HCT116 (cell line): ENCODE data around the gene THEMIS2. TPM values are rescaled to one million over a fixed set of nuclear protein-coding genes. Genes with fewer than 3 reads are reported as not detected.

Source experiments
- ATAC-seq: fragments of 200-7000 bp; cut with Tn5 transposase; 2 replicates; pipeline ENCODE4 v1.9.1; 2020; ENCODE audit warnings: mild to moderate bottlenecking, moderate library complexity
- BruUV-seq: library from RNA; stranded (reverse); fragments of 400-500 nt; replicated peaks from 2 replicates; lab custom pipeline; 2021; lab: Mats Ljungman, UMichigan
- CTCF ChIA-PET: fragments of 300-600 bp; sonication (Branson Sonifier 250); formaldehyde crosslinking; loops from one replicate; lab custom pipeline; 2021; ENCODE audit warnings: antibody characterized with exemption; lab: Charles Lee
- POLR2A ChIA-PET: fragments of 300-600, 350-600 bp; sonication (Branson Sonifier 250); formaldehyde crosslinking; loops from one replicate; lab custom pipeline; 2021; ENCODE audit warnings: antibody characterized with exemption; lab: Charles Lee
- RAD21 ChIA-PET, 2 experiments: fragments of 300-600 bp; sonication (Branson Sonifier 250); formaldehyde crosslinking; loops; one replicate each; lab custom pipeline; 2023; ENCODE audit warnings: low total read pairs in 2 of 2; ENCODE audit not compliant: uncharacterized antibody in 2 of 2, unreplicated experiment in 2 of 2, low non-redundant PET in 1 of 2; lab: Charles Lee
- DNase-seq: peaks from one replicate; pipeline ENCODE4 v3.0.0-alpha.2; 2010; ENCODE audit warnings: low read depth, low spot score
- H2AFZ ChIP-seq: fragments of 200-600 bp; shearing (Covaris generic), sonication (generic); 2 replicates; pipeline ENCODE4 v1.6.1; 2017; ENCODE audit warnings: low read depth, mixed run types, mixed read lengths, antibody characterized with exemption, low read length; ENCODE audit not compliant: poor library complexity, severe bottlenecking
- H3K27ac ChIP-seq: 2 replicates; pipeline ENCODE4 v1.5.1; 2012; ENCODE audit warnings: low read depth, low read length
- H3K27me3 ChIP-seq: fragments of 200-600 bp; sonication (generic); 2 replicates; pipeline ENCODE4 v1.6.1; 2016; ENCODE audit warnings: mixed run types, low read length, mixed read lengths; ENCODE audit not compliant: insufficient read depth
- H3K36me3 ChIP-seq, 2 experiments: fragments of 200-500 bp in 1 of 2; fragments of 200-600 bp in 1 of 2; sonication (Bioruptor generic) in 1 of 2; sonication (generic) in 1 of 2; 2 replicates each; pipeline versions ENCODE4 v1.5.1 to v1.6.1; 2014 to 2016; ENCODE audit warnings: low read length in 2 of 2, inconsistent platforms in 1 of 2, mixed read lengths in 1 of 2, mixed run types in 1 of 2; ENCODE audit not compliant: insufficient read depth in 2 of 2, control insufficient read depth in 1 of 2
- H3K4me1 ChIP-seq, 2 experiments: fragments of 200-600 bp in 1 of 2; sonication (generic) in 1 of 2; 2 replicates each; pipeline versions ENCODE4 v1.5.1 to v1.6.1; 2012 to 2017; ENCODE audit warnings: low read length in 2 of 2, inconsistent platforms in 1 of 2, mild to moderate bottlenecking in 1 of 2, mixed read lengths in 1 of 2, mixed run types in 1 of 2, moderate library complexity in 1 of 2; ENCODE audit not compliant: insufficient read depth in 2 of 2, control insufficient read depth in 1 of 2
- H3K4me2 ChIP-seq: fragments of 200-600 bp; sonication (generic); 2 replicates; pipeline ENCODE4 v1.6.1; 2017; ENCODE audit warnings: mixed run types, low read length, mixed read lengths
- H3K4me3 ChIP-seq, 2 experiments: fragments of 200-600 bp in 1 of 2; sonication (generic) in 1 of 2; replicated peaks in 1 of 2; 2 replicates each; pipeline ENCODE4 v1.5.1; 2011 to 2016; ENCODE audit warnings: low read length in 2 of 2, control low read depth in 1 of 2, low read depth in 1 of 2, mild to moderate bottlenecking in 1 of 2, mixed read lengths in 1 of 2, mixed run types in 1 of 2
- H3K79me2 ChIP-seq: fragments of 200-600 bp; sonication (generic); 2 replicates; pipeline ENCODE4 v1.6.1; 2017; ENCODE audit warnings: mild to moderate bottlenecking, mixed run types, low read length, moderate library complexity, mixed read lengths; ENCODE audit not compliant: insufficient read depth
- H3K9ac ChIP-seq: fragments of 200-600 bp; sonication (generic); 2 replicates; pipeline ENCODE4 v1.6.1; 2016; ENCODE audit warnings: low read length, mixed read lengths
- H3K9me2 ChIP-seq: fragments of 200-600 bp; sonication (generic), shearing (Covaris generic); 2 replicates; pipeline ENCODE4 v1.6.1; 2017; ENCODE audit warnings: mixed run types, mild to moderate bottlenecking, moderate library complexity; ENCODE audit not compliant: insufficient read depth
- H3K9me3 ChIP-seq, 2 experiments: fragments of 200-500 bp in 1 of 2; fragments of 200-600 bp in 1 of 2; sonication (Bioruptor generic) in 1 of 2; sonication (generic) in 1 of 2; 2 replicates each; pipeline ENCODE4 v1.6.1; 2014 to 2017; ENCODE audit warnings: low read length in 2 of 2, mixed read lengths in 2 of 2, inconsistent platforms in 1 of 2, low read depth in 1 of 2, mild to moderate bottlenecking in 1 of 2, mixed run types in 1 of 2, moderate library complexity in 1 of 2; ENCODE audit not compliant: control insufficient read depth in 1 of 2, insufficient read depth in 1 of 2
- H4K20me1 ChIP-seq: fragments of 200-600 bp; sonication (generic), shearing (Covaris generic); 2 replicates; pipeline ENCODE4 v1.6.1; 2017; ENCODE audit warnings: mixed run types, mild to moderate bottlenecking, moderate library complexity; ENCODE audit not compliant: insufficient read depth
- RAD21 ChIP-seq: IDR thresholded peaks from 2 replicates; pipeline ENCODE4 v1.6.1; 2012; ENCODE audit warnings: low read depth, mild to moderate bottlenecking
- SP1 ChIP-seq: IDR thresholded peaks from 2 replicates; pipeline ENCODE4 v1.6.1; 2012; ENCODE audit warnings: low read depth
- ZFX ChIP-seq: fragments of 450-650 bp; IDR thresholded peaks from 2 replicates; pipeline ENCODE4 v1.6.1; 2017
- ZNF274 ChIP-seq: fragments of 200-500 bp; sonication (Bioruptor generic); IDR thresholded peaks from 2 replicates; pipeline ENCODE4 v1.6.1; 2014; ENCODE audit warnings: mild to moderate bottlenecking, low read depth, low read length, inconsistent platforms
- intact Hi-C: fragments of 100-400 bp; cut with micrococcal nuclease; formaldehyde crosslinking; loops from 2 replicates; pipeline ENCODE4 v1.10.0; 2022
- total RNA-seq: library from RNA; stranded (reverse); gene quantifications from one replicate; pipeline ENCODE4 v1.2.1, GENCODE V29; 2021; ENCODE audit not compliant: unreplicated experiment

The THEMIS2 gene
- total RNA-seq, 1 experiment from 2014 or later: 8.0 TPM

GRCh38 chr1:27865821-27866220 lies 6.5 kb upstream of the THEMIS2 start:
- Histone ChIP-seq H3K9me2 (no peaks in the 10 kb centered on the region), H3K79me2 (no peaks in the 10 kb centered on the region), H3K27ac (no peak overlapping the region), H3K4me2 (no peak overlapping the region), H3K4me3 (no peak overlapping the region), H3K9ac (no peak overlapping the region), H2AFZ (no peak overlapping the region), H3K9me3 (no peaks in the 10 kb centered on the region), H4K20me1 (no peaks in the 10 kb centered on the region), H3K27me3 (no peaks in the 10 kb centered on the region), H3K36me3 (no peaks in the 10 kb centered on the region), H3K4me1 (peaks cover 0 to 9% of the 10 kb centered on the region in 2 experiments; a peak in 2 of 4 replicates)
- ChIA-PET RAD21 (no interaction called here), POLR2A (interaction anchor here (0.7 kb wide), 1 partner anchor 292 kb away, joined by 4 read pairs; no protein-coding TSS in a partner anchor), CTCF (interaction anchor here (0.7 kb wide), 1 partner anchor 101 kb away, joined by 3 read pairs; no protein-coding TSS in a partner anchor)
- no TSS peak for BruUV-seq
- ATAC-seq (no peak), DNase-seq (no peak)
- intact Hi-C loops: no loop called here
- TF ChIP-seq ZNF274: no peak
- no peak for TF ChIP-seq ZFX

- H2AFZ ChIP-seq: no peak overlapping the region
- ChIA-PET RAD21 (no interaction called here), CTCF (no interaction called here)
- no peaks in the 10 kb centered on the region for H3K9me2 ChIP-seq
- intact Hi-C loops: no loop called here
- H3K4me3 ChIP-seq: no peak overlapping the region
- no peaks in the 10 kb centered on the region for H4K20me1 ChIP-seq
- no peak overlapping the region for H3K27ac ChIP-seq
- TF ChIP-seq RAD21 (no peak), SP1 (no peak)
- TF ChIP-seq, all 23 proteins: peak for 0
- no peak overlapping the region for H3K9ac ChIP-seq
- BruUV-seq: no TSS peak
- peaks cover 4 to 12% of the 10 kb centered on the region in 2 experiments; a peak in 2 of 4 replicates for H3K4me1 ChIP-seq
- H3K9me3 ChIP-seq: no peaks in the 10 kb centered on the region
- no peak overlapping the region for H3K4me2 ChIP-seq
- H3K79me2 ChIP-seq: no peaks in the 10 kb centered on the region
- H3K36me3 ChIP-seq: no peaks in the 10 kb centered on the region
- ATAC-seq (no peak), DNase-seq (no peak)
- POLR2A ChIA-PET: no interaction called here
- no peaks in the 10 kb centered on the region for H3K27me3 ChIP-seq
Observed at GRCh38 chr1:27868556-27868931, 3.8 kb upstream of the THEMIS2 start.
